ENCODE data around the gene NXPH3.
"Not testable (repeated sequence)": the region's sequence is repeated elsewhere in the genome, so short reads cannot be mapped to it uniquely, and the experiment has no call there.

The NXPH3 gene

DNA sequence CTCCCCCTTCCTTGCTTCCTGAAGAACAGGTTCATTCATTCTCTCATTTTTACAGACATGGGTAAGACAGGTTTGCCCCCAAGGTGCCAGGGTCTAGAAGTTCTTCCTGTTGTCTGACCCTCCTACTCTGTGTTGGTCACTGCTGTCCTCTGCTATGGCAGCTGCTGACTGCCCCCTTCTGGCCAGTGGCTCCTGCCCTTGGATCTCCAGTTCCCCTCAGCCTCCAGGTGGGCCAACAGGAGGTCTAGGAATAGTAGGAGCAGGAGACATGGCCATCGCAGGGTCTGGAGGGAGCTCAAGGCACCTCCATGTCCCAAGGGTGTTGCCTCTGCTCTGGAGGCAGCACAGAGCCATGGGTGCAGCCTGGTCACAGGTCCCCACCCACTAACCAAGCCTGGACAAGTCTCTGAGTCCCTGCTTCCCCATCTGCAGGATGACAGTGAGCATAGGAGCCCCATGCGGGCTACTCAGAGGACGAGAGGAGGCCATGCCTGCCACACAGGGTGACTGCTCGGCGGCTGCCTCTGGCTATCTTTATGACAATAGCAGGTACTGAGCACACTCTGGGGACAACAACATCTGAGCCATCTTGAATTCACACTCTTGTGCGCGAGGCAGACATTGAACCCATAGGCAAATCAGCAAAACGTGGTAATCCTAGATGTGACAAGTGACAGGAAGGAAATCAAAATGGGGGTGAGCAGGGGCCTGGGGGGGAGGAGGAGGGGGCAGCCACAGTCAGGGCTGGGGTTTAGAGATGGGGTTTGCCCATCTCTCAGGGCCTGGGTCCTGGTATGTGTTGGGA is 27.0 kb upstream of the NXPH3 start:
- Histone ChIP-seq H3K9me3 (ENCODE audit: insufficient read depth, low read depth, low read length) (peaks cover under 1% of the 10 kb centered on the region; the same call in 1 of the 2 replicates), H3K9ac (ENCODE audit: low read depth, low read length) (no peak overlapping the region), H3K27me3 (ENCODE audit: insufficient read depth, low read length) (no peaks in the 10 kb centered on the region), H3K4me3 (ENCODE audit: low read length) (no peak overlapping the region), H3K27ac (ENCODE audit: low read depth, low read length) (no peak overlapping the region), H3K36me3 (ENCODE audit: insufficient read depth, low read length) (no peaks in the 10 kb centered on the region), H3K4me1 (ENCODE audit: insufficient read depth, low read length) (peaks cover 17% of the 10 kb centered on the region; the same call in 1 of the 2 replicates)
- 87% methylated on average over 8 of the region's 8 CpGs for WGBS

DNA sequence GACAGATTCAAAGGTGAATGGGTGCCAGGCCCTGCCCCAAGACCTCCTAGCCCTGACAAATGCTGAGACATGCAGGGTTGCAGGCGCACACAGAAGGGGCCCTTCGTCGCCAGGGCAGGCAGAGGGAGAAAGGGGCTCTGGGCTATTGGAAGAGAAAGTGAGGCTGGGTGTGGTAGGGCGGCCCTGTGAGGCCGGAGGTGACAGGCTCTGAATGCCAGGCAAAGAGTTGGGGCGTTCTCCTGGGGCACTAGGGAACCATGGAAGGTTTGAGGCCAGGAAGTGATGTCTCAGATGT is 26.4 kb upstream of the NXPH3 start:
- no peaks in the 10 kb centered on the region for H3K36me3 ChIP-seq (ENCODE audit: insufficient read depth, low read length)
- H3K27ac ChIP-seq (ENCODE audit: low read depth, low read length): no peak overlapping the region
- no peak overlapping the region for H3K4me3 ChIP-seq (ENCODE audit: low read length)
- H3K4me1 ChIP-seq (ENCODE audit: insufficient read depth, low read length): peaks cover 17% of the 10 kb centered on the region; the same call in 1 of the 2 replicates
- 95% methylated on average over 6 of the region's 6 CpGs for WGBS
- H3K27me3 ChIP-seq (ENCODE audit: insufficient read depth, low read length): no peaks in the 10 kb centered on the region
- no peaks in the 10 kb centered on the region for H3K9me3 ChIP-seq (ENCODE audit: insufficient read depth, low read depth, low read length)
- H3K9ac ChIP-seq (ENCODE audit: low read depth, low read length): no peak overlapping the region

DNA sequence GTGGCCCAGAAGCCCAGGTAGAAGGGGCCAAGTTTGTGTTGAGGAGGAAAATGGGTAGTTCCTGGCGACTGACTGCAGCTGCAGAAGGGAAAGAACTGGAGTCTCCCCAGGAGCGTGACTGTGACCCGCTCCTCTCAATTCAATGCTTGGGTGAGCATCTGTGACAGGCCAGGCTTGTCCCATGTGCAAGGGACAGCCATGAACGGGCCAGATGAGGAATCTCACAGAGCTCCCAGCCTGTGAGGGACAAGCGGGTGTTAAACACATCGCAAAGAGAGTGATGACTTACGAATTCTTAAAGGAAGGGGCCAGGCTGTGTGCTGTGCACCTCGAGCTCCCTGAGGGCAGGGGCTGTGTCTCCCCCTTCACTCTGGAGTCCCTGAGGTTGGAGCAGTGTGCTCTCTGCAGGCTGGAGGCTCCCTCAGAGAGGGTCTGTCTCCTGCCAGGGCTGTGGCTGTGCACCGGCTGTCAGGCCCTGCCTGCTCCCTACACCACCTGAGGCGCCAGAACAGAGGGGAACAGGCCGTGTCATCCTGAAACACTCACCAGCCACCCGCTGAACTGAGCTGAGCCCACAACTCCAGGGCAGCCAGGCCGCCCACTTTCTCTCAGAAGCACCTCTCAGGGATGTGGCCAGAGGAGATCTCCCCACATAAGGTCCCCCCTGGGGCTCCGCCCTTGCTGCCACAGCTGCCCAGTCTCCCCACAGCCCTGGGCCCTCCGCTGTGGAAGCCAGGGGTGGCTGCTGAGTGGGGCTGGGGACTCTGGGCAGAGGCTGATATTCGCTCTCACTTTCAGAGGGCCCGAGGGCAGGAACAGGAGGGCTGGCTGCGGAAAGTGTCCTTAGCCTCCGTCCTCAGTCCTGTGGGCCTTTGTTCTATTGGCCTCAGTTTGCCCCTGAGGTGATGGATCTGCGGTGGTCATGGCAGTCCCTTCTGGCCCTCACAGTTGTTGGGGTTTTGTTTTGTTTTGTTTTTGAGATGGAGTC is 25.7 kb upstream of the NXPH3 start:
- H3K9me3 ChIP-seq (ENCODE audit: insufficient read depth, low read depth, low read length): no peaks in the 10 kb centered on the region
- no peaks in the 10 kb centered on the region for H3K27me3 ChIP-seq (ENCODE audit: insufficient read depth, low read length)
- H3K27ac ChIP-seq (ENCODE audit: low read depth, low read length): no peak overlapping the region
- WGBS: 86% methylated on average over 20 of the region's 20 CpGs
- H3K36me3 ChIP-seq (ENCODE audit: insufficient read depth, low read length): no peaks in the 10 kb centered on the region
- H3K9ac ChIP-seq (ENCODE audit: low read depth, low read length): no peak overlapping the region
- H3K4me1 ChIP-seq (ENCODE audit: insufficient read depth, low read length): peaks cover 15% of the 10 kb centered on the region; the same call in 1 of the 2 replicates
- H3K4me3 ChIP-seq (ENCODE audit: low read length): no peak overlapping the region

DNA sequence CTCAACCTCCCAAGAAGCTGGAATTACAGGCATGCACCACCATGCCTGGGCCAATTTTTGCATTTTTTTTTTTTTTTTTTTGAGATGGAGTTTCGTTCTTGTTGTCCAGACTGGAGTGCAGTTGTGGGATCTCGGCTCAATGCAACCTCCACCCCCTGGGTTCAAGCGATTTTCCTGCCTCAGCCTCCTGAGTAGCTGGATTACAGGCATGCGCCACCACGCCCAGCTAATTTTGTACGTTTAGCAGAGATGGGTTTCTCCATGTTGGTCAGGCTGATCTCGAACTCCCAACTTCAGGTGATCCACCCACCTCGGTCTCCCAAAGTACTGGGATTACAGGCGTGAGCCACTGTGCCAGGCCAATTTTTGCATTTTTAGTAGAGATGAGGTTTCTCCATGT is 24.9 kb upstream of the NXPH3 start:
- H3K9me3 ChIP-seq (ENCODE audit: insufficient read depth, low read depth, low read length); H3K4me3 ChIP-seq (ENCODE audit: low read length); H3K36me3 ChIP-seq (ENCODE audit: insufficient read depth, low read length); H3K27ac ChIP-seq (ENCODE audit: low read depth, low read length); H3K27me3 ChIP-seq (ENCODE audit: insufficient read depth, low read length); H3K9ac ChIP-seq (ENCODE audit: low read depth, low read length): not testable (repeated sequence)
- WGBS: 91% methylated on average over 9 of the region's 9 CpGs
- peaks cover 11% of the 10 kb centered on the region; the same call in 1 of the 2 replicates for H3K4me1 ChIP-seq (ENCODE audit: insufficient read depth, low read length)

DNA sequence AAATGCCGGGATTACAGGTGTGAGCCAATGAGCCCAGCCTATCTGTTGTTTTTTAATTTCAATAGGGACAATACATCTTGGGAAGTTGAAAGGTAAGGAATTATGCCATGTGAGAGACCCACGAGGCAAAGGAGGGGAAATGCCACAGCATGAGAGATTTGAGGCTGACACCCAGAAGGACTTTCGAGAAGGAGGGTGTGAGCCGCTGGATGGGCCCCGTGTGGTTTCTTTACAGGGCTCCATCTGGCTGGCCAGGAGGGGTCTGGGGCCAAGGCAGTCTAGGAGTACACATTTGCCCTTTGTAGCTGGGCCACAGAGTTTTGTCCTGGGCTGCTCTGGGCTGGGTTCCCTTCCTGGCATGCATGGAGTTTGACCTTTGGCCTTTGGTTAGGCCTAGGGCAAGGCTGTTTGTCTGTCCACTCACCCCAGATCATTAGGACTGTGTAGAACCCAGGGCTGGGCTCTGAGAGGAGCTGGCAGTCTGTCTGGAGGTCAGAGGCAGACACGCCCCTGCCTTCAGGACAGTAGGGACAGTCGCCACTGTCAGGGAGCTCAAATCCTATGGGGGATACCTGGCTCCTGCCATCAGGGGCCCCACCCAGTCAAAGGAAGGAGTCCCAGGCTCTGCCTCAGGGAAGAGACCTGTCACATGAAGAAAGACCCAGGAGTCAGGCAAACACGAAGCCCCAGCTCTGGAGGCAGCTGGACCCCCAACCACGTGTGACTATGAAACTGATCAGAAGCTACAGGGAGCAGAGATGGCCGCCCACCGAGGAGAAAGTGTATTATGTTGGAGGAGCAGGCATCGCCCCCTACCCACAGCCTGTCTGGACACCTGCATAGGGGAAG is 24.2 kb upstream of the NXPH3 start:
- Histone ChIP-seq H3K4me1 (ENCODE audit: insufficient read depth, low read length) (peaks cover 8% of the 10 kb centered on the region; the same call in 1 of the 2 replicates), H3K36me3 (ENCODE audit: insufficient read depth, low read length) (no peaks in the 10 kb centered on the region), H3K27me3 (ENCODE audit: insufficient read depth, low read length) (peaks cover 9% of the 10 kb centered on the region), H3K27ac (ENCODE audit: low read depth, low read length) (no peak overlapping the region), H3K9me3 (ENCODE audit: insufficient read depth, low read depth, low read length) (no peaks in the 10 kb centered on the region), H3K9ac (ENCODE audit: low read depth, low read length) (no peak overlapping the region), H3K4me3 (ENCODE audit: low read length) (no peak overlapping the region)
- WGBS: 89% methylated on average over 12 of the region's 12 CpGs

DNA sequence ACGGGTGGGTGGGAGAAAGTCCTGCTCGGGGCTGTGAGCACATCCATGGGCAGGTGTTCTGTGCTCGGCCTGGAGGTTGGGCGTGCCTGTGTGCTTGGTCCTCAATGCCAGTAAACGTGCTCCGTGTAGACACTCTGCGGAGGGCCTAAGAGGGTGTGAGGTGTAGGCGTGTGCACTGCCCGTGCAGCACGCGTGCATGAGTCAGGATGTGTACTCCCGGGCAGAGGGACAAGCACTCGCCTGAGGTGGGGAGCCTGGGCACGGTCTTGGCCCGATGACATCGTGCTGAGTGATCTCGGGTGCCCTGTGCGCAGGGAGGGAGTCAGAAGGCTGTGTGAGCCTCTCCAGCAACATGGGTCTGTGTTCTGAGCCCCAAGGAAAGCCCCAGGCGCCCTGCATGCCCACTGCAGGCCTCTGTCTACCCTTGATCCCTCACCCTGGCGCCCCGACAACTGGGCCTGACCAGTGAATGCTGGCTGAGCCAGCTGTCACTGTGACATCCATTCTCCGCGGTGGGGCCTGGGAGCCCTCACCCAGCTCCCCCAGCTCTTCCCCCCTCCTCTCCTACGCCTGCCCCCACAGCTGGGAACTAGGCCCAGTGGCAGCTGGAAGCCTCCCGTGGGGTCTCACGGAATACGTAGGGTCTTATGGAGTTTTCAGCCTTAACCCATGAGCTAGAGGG is 23.5 kb upstream of the NXPH3 start:
- no peak overlapping the region for H3K4me3 ChIP-seq (ENCODE audit: low read length)
- H3K9me3 ChIP-seq (ENCODE audit: insufficient read depth, low read depth, low read length): no peaks in the 10 kb centered on the region
- H3K27ac ChIP-seq (ENCODE audit: low read depth, low read length): no peak overlapping the region
- no peaks in the 10 kb centered on the region for H3K36me3 ChIP-seq (ENCODE audit: insufficient read depth, low read length)
- whole genome bisulfite sequencing: 91% methylated on average over 27 of the region's 27 CpGs
- no peak overlapping the region for H3K9ac ChIP-seq (ENCODE audit: low read depth, low read length)
- H3K27me3 ChIP-seq (ENCODE audit: insufficient read depth, low read length): peaks cover 11% of the 10 kb centered on the region
- H3K4me1 ChIP-seq (ENCODE audit: insufficient read depth, low read length): peaks cover 5% of the 10 kb centered on the region; the same call in 1 of the 2 replicates

DNA sequence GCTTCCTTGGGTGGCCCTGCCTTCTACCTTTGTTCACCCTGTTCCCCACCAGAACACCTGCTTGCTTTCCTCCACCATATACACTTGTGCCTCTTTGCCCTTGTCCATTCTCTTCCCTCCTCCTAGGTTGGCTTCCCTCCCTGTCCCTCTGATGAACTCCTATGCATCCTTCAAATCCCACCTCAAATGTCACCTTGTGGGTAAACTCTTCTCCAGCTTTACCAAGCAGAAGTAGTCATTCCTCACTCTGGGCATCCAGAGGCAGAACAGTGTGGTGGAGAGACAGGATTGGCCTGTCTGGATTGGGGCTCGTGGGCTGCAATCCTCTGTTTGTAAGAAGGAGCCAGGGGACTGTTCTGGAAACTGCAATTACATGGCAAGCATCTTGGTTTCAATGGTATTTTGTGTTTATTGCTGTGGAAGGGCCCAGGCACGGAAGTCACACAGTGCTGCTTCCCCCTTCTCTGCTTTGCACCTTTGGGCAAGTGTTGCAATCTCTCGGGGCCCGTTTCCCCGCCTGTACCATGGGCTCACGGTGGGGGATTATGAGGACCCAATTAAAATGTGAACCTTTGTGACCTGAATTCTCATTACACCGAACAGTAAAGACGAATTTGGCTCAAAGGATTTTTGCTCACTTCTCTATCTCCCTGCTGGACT is 21.9 kb upstream of the NXPH3 start:
- Histone ChIP-seq H3K9me3 (ENCODE audit: insufficient read depth, low read depth, low read length) (no peaks in the 10 kb centered on the region), H3K9ac (ENCODE audit: low read depth, low read length) (no peak overlapping the region), H3K27me3 (ENCODE audit: insufficient read depth, low read length) (peaks cover 12% of the 10 kb centered on the region), H3K4me1 (ENCODE audit: insufficient read depth, low read length) (no peaks in the 10 kb centered on the region), H3K4me3 (ENCODE audit: low read length) (no peak overlapping the region), H3K36me3 (ENCODE audit: insufficient read depth, low read length) (no peaks in the 10 kb centered on the region), H3K27ac (ENCODE audit: low read depth, low read length) (no peak overlapping the region)
- WGBS: 88% methylated on average over 8 of the region's 8 CpGs

DNA sequence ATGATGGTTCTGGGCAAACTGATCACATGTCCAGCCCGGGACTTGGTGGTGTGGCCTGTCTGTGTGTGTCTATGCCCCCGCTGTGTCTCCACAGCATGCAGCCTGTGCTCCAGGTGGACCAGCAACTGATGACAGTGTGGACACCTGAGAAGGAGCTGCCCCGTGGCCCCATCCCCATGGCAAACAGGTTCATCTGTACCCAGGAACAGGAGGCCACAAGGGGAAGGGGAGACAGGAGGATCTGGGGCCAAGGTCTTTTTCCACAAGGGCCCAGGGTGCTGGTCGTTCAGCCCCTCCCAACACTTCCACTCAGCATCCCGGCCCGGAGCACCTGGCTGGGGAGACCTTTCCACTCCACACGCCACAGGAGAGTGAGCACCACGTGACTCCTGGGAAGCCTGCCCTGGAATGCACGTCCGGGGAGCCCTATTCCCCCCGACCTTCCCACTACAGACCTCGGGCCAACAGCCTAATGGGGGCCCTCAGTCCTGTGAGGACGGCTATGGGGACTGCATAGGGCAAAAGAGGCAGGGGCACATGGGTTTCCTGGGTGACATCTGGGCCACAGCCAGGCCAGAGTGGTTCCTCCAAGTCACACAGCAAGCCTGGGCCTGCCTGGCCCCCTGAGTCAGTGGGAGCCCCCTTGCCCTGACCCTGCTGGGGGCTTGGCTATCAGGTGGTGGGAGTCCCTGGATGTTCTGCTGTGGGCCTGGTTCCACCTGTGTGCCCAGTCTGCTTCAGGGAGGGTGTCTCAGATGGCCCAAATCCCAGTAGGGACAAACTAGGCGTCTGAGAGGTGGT is 20.8 kb upstream of the NXPH3 start:
- H3K36me3 ChIP-seq (ENCODE audit: insufficient read depth, low read length): no peaks in the 10 kb centered on the region
- H3K9me3 ChIP-seq (ENCODE audit: insufficient read depth, low read depth, low read length): no peaks in the 10 kb centered on the region
- 88% methylated on average over 14 of the region's 14 CpGs for WGBS
- H3K4me3 ChIP-seq (ENCODE audit: low read length): no peak overlapping the region
- no peak overlapping the region for H3K9ac ChIP-seq (ENCODE audit: low read depth, low read length)
- H3K4me1 ChIP-seq (ENCODE audit: insufficient read depth, low read length): no peaks in the 10 kb centered on the region
- no peak overlapping the region for H3K27ac ChIP-seq (ENCODE audit: low read depth, low read length)
- H3K27me3 ChIP-seq (ENCODE audit: insufficient read depth, low read length): peaks cover 12% of the 10 kb centered on the region

DNA sequence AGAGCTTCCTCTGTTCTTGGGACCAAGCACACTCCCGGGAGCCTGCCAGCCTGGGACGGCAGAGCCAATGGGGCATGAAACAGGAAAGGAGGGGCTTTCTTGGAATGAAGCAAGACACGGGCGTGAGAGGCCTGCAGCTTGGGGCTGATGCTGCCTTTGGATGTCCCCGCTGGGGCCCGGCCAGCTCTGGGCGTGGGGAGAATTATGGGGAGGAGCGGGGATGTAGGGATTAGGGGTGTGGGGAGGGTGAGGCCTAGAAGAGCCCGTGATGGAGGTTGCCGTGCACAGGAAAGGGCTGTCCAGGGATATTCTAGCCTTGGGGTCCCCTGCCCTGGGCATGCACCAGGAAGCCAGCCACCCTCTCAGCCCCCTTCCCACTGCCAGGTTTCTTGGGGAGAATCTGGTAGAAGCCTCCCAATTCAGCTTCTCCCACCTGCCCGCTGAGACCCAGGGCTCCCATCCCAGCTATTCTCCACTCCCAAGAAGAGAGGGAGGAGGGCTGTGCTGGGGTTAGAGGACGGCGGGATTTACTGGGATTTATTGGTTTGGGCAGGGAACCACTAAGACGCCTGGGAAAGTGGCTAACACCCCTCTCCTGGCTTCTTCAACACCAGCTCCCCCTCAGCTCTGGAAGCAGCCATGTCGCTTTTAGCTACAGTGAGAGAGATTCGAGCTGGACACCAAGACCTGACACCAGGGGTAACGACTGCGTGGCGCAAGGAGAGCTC is 20.0 kb upstream of the NXPH3 start:
- Histone ChIP-seq H3K9me3 (ENCODE audit: insufficient read depth, low read depth, low read length) (no peaks in the 10 kb centered on the region), H3K36me3 (ENCODE audit: insufficient read depth, low read length) (no peaks in the 10 kb centered on the region), H3K9ac (ENCODE audit: low read depth, low read length) (peak overlapping the region; percentile 23; the same call in 1 of the 2 replicates), H3K27me3 (ENCODE audit: insufficient read depth, low read length) (peaks cover 12% of the 10 kb centered on the region), H3K27ac (ENCODE audit: low read depth, low read length) (no peak overlapping the region), H3K4me1 (ENCODE audit: insufficient read depth, low read length) (no peaks in the 10 kb centered on the region), H3K4me3 (ENCODE audit: low read length) (0 out of 2 replicates have a peak overlapping the region, but pooled peaks have one; percentile 24)
- 77% methylated on average over 17 of the region's 19 CpGs for WGBS

Measured in HUES64 (cell line).